CD4-positive, alpha-beta T cell treated with Interleukin-21 for 1 hour (primary cell): ENCODE data around the gene STRADA.

ENCODE experiments used
- DNase-seq: peaks from one replicate; pipeline ENCODE4 v3.0.0-alpha.2; 2020

The STRADA gene

GRCh38 chr17:63741408-63742173 lies at the start of gene STRADA:
Gene STRADA, minus strand, starts transcription at chr17:63741799. Its CDS starts 13,430 bp downstream, at chr17:63728369.
- DNase-seq, result peak; percentile 99

GRCh38 chr17:63790057-63790456 lies 48.5 kb upstream of the STRADA start:
- no peak for DNase-seq

- no peak for DNase-seq
Observed at GRCh38 chr17:63786971-63787711, 45.5 kb upstream of the STRADA start.

GRCh38 chr17:63786117-63786516 lies 44.5 kb upstream of the STRADA start:
- no peak for DNase-seq

GRCh38 chr17:63785556-63785955 lies 44.0 kb upstream of the STRADA start:
- no peak for DNase-seq

- DNase-seq, result no peak
Observed at GRCh38 chr17:63783522-63783921, 41.9 kb upstream of the STRADA start.

GRCh38 chr17:63780928-63781327 lies 39.3 kb upstream of the STRADA start:
- DNase-seq, result no peak

GRCh38 chr17:63780507-63780906 lies 38.9 kb upstream of the STRADA start:
- no peak for DNase-seq

GRCh38 chr17:63775420-63775819 lies 33.8 kb upstream of the STRADA start:
- DNase-seq, result no peak

- no peak for DNase-seq
Observed at GRCh38 chr17:63774969-63775265, 33.3 kb upstream of the STRADA start.

- peak; percentile 94 for DNase-seq
Observed at GRCh38 chr17:63774141-63774968, 32.8 kb upstream of the STRADA start, which contains the start of gene DDX42. Gene DDX42, plus strand, starts transcription at chr17:63774170. Its CDS starts 12,880 bp downstream, at chr17:63787050.

GRCh38 chr17:63773272-63774140 lies 31.9 kb upstream of the STRADA start, which contains the start of gene CCDC47:
Gene CCDC47, minus strand, starts transcription at chr17:63773597. Its CDS starts 7,422 bp downstream, at chr17:63766175.
- peak; percentile 99 for DNase-seq

GRCh38 chr17:63772801-63773271 lies 31.2 kb upstream of the STRADA start:
- DNase-seq, result peak; percentile 7

- no peak for DNase-seq
Observed at GRCh38 chr17:63768433-63768832, 26.8 kb upstream of the STRADA start.

GRCh38 chr17:63766754-63767153 lies 25.2 kb upstream of the STRADA start:
- no peak for DNase-seq

- DNase-seq, result no peak
Observed at GRCh38 chr17:63764716-63765115, 23.1 kb upstream of the STRADA start.

- DNase-seq, result no peak
Observed at GRCh38 chr17:63762161-63763078, 20.8 kb upstream of the STRADA start.

GRCh38 chr17:63760771-63761539 lies 19.4 kb upstream of the STRADA start:
- DNase-seq, result no peak

GRCh38 chr17:63758428-63758827 lies 16.8 kb upstream of the STRADA start:
- DNase-seq, result no peak

GRCh38 chr17:63754046-63754445 lies 12.4 kb upstream of the STRADA start:
- DNase-seq, result no peak
